Keratinocyte (primary cell): Measurements from ENCODE around the gene PRKCA. TPM values are rescaled to one million over a fixed set of nuclear protein-coding genes. Genes with fewer than 3 reads are reported as not detected.

Experiments
- DNase-seq: peaks from one replicate; pipeline ENCODE4 v3.0.0-alpha.2; 2011; ENCODE audit warnings: low read depth, missing footprints, low spot score
- FAIRE-seq: peaks from 2 replicates; lab custom pipeline; 2011; peaks lifted over from hg19 to GRCh38; lab: Jason Lieb, UNC
- H2AFZ ChIP-seq: 2 replicates; pipeline ENCODE4 v1.6.0; 2012; ENCODE audit warnings: low read length, control low read depth, inconsistent platforms; ENCODE audit not compliant: control insufficient read depth
- H3K27ac ChIP-seq: 2 replicates; pipeline ENCODE4 v1.5.1; 2011; ENCODE audit warnings: low read length; ENCODE audit not compliant: control insufficient read depth, insufficient read depth
- H3K27me3 ChIP-seq: 3 replicates; pipeline ENCODE4 v1.6.0; 2011; ENCODE audit warnings: low read length; ENCODE audit not compliant: control insufficient read depth, insufficient read depth; ENCODE audit errors: extremely low read depth
- H3K36me3 ChIP-seq, 2 experiments: 2 replicates in 1 of 2; 3 replicates in 1 of 2; pipeline ENCODE4 v1.5.1; 2011; ENCODE audit warnings: low read length in 2 of 2, mild to moderate bottlenecking in 1 of 2; ENCODE audit not compliant: control insufficient read depth in 2 of 2, insufficient read depth in 2 of 2; ENCODE audit errors: extremely low read depth in 1 of 2
- H3K4me1 ChIP-seq: 3 replicates; pipeline ENCODE4 v1.5.1; 2011; ENCODE audit warnings: low read length; ENCODE audit not compliant: control insufficient read depth, insufficient read depth; ENCODE audit errors: extremely low read depth
- H3K4me2 ChIP-seq: 3 replicates; pipeline ENCODE4 v1.6.0; 2011; ENCODE audit warnings: low read depth, low read length; ENCODE audit not compliant: control insufficient read depth, insufficient read depth; ENCODE audit errors: extremely low read depth
- H3K4me3 ChIP-seq, 3 experiments: fragments of 200-600 bp in 1 of 3; sonication (generic) in 1 of 3; 2 replicates in 2 of 3; 3 replicates in 1 of 3; pipeline ENCODE4 v1.5.1; 2011 to 2016; ENCODE audit warnings: low read length in 3 of 3, mild to moderate bottlenecking in 3 of 3, control low read depth in 2 of 3, inconsistent platforms in 1 of 3, low read depth in 1 of 3, mixed read lengths in 1 of 3, mixed run types in 1 of 3, moderate library complexity in 1 of 3; ENCODE audit not compliant: control insufficient read depth in 2 of 3, insufficient read depth in 2 of 3; ENCODE audit errors: extremely low read depth in 1 of 3
- H3K79me2 ChIP-seq: 2 replicates; pipeline ENCODE4 v1.6.0; 2012; ENCODE audit warnings: low read length; ENCODE audit not compliant: control insufficient read depth, insufficient read depth
- H3K9ac ChIP-seq: 3 replicates; pipeline ENCODE4 v1.6.0; 2011; ENCODE audit warnings: low read length; ENCODE audit not compliant: control insufficient read depth, insufficient read depth; ENCODE audit errors: extremely low read depth
- H3K9me1 ChIP-seq: 3 replicates; pipeline ENCODE4 v1.6.0; 2011; ENCODE audit warnings: low read length; ENCODE audit not compliant: control insufficient read depth, insufficient read depth; ENCODE audit errors: extremely low read depth
- H3K9me3 ChIP-seq: 2 replicates; pipeline ENCODE4 v1.5.1; 2012; ENCODE audit warnings: low read depth, low read length; ENCODE audit not compliant: control insufficient read depth
- H4K20me1 ChIP-seq: 3 replicates; pipeline ENCODE4 v1.6.0; 2011; ENCODE audit warnings: low read length; ENCODE audit not compliant: control insufficient read depth, insufficient read depth; ENCODE audit errors: extremely low read depth
- EZH2 ChIP-seq: IDR thresholded peaks from one replicate; pipeline ENCODE4 v1.6.1; 2012; ENCODE audit warnings: inconsistent platforms, mild to moderate bottlenecking, low read length, moderate library complexity
- dilution Hi-C: fragments of 300-500 bp; cut with MboI; formaldehyde crosslinking; loops from one replicate; pipeline ENCODE4 v1.7.0; 2020; ENCODE audit warnings: low sequenced_read_pairs; ENCODE audit not compliant: extremely low pct_ligation_motif_present
- polyA plus RNA-seq, 5 experiments: library from polyadenylated mRNA; depleted of rRNA in 3 of 5; stranded (reverse) in 3 of 5; stranded (forward) in 1 of 5; unstranded in 1 of 5; fragments of >200 nt; gene quantifications; 1 replicate in 1 of 5; 2 replicates in 3 of 5; 3 replicates in 1 of 5; pipeline versions ENCODE4 v1.2.1 to v1.2.3, GENCODE V29; 2011 to 2012; ENCODE audit warnings: missing spikeins in 2 of 5, low read depth in 1 of 5, low replicate concordance in 1 of 5
- TF ChIP-seq, protein P1 (sequence below), 3 experiments: IDR thresholded peaks in 1 of 3; conservative IDR thresholded peaks in 1 of 3; optimal IDR thresholded peaks in 1 of 3; 2 replicates in 2 of 3; 3 replicates in 1 of 3; pipeline versions ENCODE3 to v1.5.1; 2011; ENCODE audit warnings: low read length in 3 of 3, mild to moderate bottlenecking in 3 of 3, moderate library complexity in 2 of 3, control low read depth in 1 of 3, inconsistent platforms in 1 of 3; ENCODE audit not compliant: insufficient read depth in 2 of 3; ENCODE audit errors: extremely low read depth in 1 of 3

PRKCA gene
- polyA plus RNA-seq, 1 donor (not counting 4 experiments of a cell fraction or from before 2014, with no cell fraction given) = 3.6 TPM

DNA sequence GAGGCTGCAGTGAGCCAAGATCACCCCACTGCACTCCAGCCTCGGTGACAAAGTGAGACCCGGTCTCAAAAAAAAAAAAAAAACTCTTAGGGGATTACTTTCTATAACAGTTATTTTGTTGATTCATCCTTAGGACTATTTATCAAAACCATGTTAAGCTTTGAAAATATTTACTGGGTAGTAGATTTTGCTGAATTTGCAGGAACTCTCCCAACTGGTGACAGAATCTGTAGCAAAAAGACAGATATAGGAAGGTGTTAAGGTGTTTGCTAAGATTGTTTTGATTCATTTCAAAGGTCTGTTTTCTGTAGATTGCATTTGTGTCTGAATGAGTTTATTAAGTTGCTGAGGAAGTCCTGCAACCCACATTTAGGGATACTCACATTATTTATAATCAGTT, 192.6 kb downstream of the PRKCA start:
- dilution Hi-C loops = no loop called here
- peaks cover 17% of the 10 kb centered on the region for H3K4me1 ChIP-seq
- no peaks in the 10 kb centered on the region for H4K20me1 ChIP-seq
- H3K27me3 ChIP-seq = no peaks in the 10 kb centered on the region
- DNase-seq = no peak
- H2AFZ ChIP-seq = no peak overlapping the region
- H3K36me3 ChIP-seq = no peaks in the 10 kb centered on the region
- TF ChIP-seq EZH2 = no peak
- TF ChIP-seq, protein P1, sequence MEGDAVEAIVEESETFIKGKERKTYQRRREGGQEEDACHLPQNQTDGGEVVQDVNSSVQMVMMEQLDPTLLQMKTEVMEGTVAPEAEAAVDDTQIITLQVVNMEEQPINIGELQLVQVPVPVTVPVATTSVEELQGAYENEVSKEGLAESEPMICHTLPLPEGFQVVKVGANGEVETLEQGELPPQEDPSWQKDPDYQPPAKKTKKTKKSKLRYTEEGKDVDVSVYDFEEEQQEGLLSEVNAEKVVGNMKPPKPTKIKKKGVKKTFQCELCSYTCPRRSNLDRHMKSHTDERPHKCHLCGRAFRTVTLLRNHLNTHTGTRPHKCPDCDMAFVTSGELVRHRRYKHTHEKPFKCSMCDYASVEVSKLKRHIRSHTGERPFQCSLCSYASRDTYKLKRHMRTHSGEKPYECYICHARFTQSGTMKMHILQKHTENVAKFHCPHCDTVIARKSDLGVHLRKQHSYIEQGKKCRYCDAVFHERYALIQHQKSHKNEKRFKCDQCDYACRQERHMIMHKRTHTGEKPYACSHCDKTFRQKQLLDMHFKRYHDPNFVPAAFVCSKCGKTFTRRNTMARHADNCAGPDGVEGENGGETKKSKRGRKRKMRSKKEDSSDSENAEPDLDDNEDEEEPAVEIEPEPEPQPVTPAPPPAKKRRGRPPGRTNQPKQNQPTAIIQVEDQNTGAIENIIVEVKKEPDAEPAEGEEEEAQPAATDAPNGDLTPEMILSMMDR (optimal IDR thresholded peaks at IDR 0.05 in 1 of 3, IDR thresholded peaks at IDR 0.05 in 1 of 3, conservative IDR thresholded peaks at IDR 0.05 in 1 of 3; ENCODE audit: extremely low read depth in 1 of 3, insufficient read depth in 2 of 3, low read length in 3 of 3) = no peak
- H3K4me2 ChIP-seq = no peak overlapping the region
- H3K4me3 ChIP-seq = no peak overlapping the region
- H3K79me2 ChIP-seq = no peaks in the 10 kb centered on the region
- H3K9me3 ChIP-seq = no peaks in the 10 kb centered on the region
- no peak for FAIRE-seq
- no peak overlapping the region for H3K9ac ChIP-seq
- H3K9me1 ChIP-seq = peaks cover 3% of the 10 kb centered on the region
- no peak overlapping the region for H3K27ac ChIP-seq

DNA sequence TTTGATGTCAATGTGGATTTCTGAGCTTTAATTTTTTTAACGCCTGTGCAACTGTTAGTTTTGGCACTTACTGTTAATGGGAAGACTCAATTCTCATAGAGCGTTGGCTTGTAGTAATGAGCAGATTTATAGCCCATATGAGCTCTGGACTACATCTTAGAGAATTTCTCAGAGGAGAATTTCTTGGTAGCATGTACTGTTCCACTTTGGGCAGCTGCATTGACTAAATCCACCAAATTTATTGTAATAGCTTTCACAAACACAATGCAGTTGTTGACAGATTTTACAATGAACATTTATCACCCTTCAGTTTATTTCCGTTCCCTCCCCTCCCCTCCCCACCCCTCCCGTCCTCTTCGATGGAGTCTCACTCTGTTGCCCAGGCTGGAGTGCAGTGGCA, 193.9 kb downstream of the PRKCA start:
- Histone ChIP-seq H4K20me1 (no peaks in the 10 kb centered on the region), H3K27ac (no peak overlapping the region), H3K4me1 (peaks cover 17% of the 10 kb centered on the region), H3K27me3 (no peaks in the 10 kb centered on the region), H3K4me2 (no peak overlapping the region), H3K4me3 (no peak overlapping the region), H3K9me3 (no peaks in the 10 kb centered on the region), H2AFZ (no peak overlapping the region), H3K9ac (no peak overlapping the region), H3K9me1 (peaks cover 3% of the 10 kb centered on the region), H3K36me3 (no peaks in the 10 kb centered on the region), H3K79me2 (no peaks in the 10 kb centered on the region)
- FAIRE-seq (no peak), DNase-seq (no peak)
- dilution Hi-C loops = no loop called here
- TF ChIP-seq, protein P1 (optimal IDR thresholded peaks at IDR 0.05 in 1 of 3, IDR thresholded peaks at IDR 0.05 in 1 of 3, conservative IDR thresholded peaks at IDR 0.05 in 1 of 3; ENCODE audit: extremely low read depth in 1 of 3, insufficient read depth in 2 of 3, low read length in 3 of 3) = no peak
- no peak for TF ChIP-seq EZH2
